Right lobe of liver (tissue), 6 donors: ENCODE results near the gene PGRMC2. TPM values are rescaled to one million over a fixed set of nuclear protein-coding genes. Genes with fewer than 3 reads are reported as not detected.
"Not testable (repeated sequence)": the region's sequence is repeated elsewhere in the genome, so short reads cannot be mapped to it uniquely, and the experiment has no call there.

ENCODE experiments used
- ATAC-seq, 4 donors: fragments of 200-7000 bp; cut with Tn5 transposase; one replicate each; pipeline ENCODE4 v1.9.1; 2020; ENCODE audit warnings: mild to moderate bottlenecking in 4 of 4, moderate library complexity in 4 of 4
- DNase-seq, 3 donors: peaks; one replicate each; pipeline ENCODE4 v3.0.0-alpha.2; 2020
- H3K27ac ChIP-seq, 3 donors: fragments of 200-600 bp; one replicate each; pipeline ENCODE4 v1.8.0; 2022
- H3K27me3 ChIP-seq, 2 donors: fragments of 200-600 bp; one replicate each; pipeline ENCODE4 v1.8.0; 2022
- H3K36me3 ChIP-seq, 4 donors: fragments of 200-600 bp; sonication (generic) in 1 of 4; one replicate each; pipeline versions ENCODE4 v1.5.1 to v1.8.0; 2017 to 2022; ENCODE audit warnings: control low read depth in 1 of 4
- H3K4me1 ChIP-seq, 4 donors: fragments of 200-600 bp; sonication (generic) in 1 of 4; one replicate each; pipeline versions ENCODE4 v1.5.1 to v1.8.0; 2017 to 2022; ENCODE audit warnings: control low read depth in 1 of 4
- H3K4me3 ChIP-seq, 3 donors: fragments of 200-600 bp; one replicate each; pipeline ENCODE4 v1.8.0; 2022
- H3K9me3 ChIP-seq, 4 donors: fragments of 200-600 bp; sonication (generic) in 1 of 4; one replicate each; pipeline versions ENCODE4 v1.5.1 to v1.8.0; 2017 to 2022; ENCODE audit warnings: control low read depth in 1 of 4
- POLR2A ChIP-seq: fragments of 450-650 bp; IDR thresholded peaks from one replicate; pipeline ENCODE4 v1.6.1; 2017; ENCODE audit warnings: antibody characterized with exemption, mild to moderate bottlenecking
- WGBS: methylation state at CpG from one replicate; pipeline ENCODE4 v1.1.6; 2018; ENCODE audit warnings: low coverage, low lambda C conversion rate; ENCODE audit not compliant: insufficient coverage; ENCODE audit errors: missing lambda C conversion rate; 5-methylcytosine and 5-hydroxymethylcytosine counted together
- intact Hi-C, 2 donors: fragments of 100-400 bp; cut with DNase I; formaldehyde crosslinking; loops; one replicate each; pipeline versions ENCODE4 v1.11.2 to v1.14.1; 2022
- total RNA-seq, 6 experiments: library from RNA; depleted of rRNA in 2 of 6; stranded (reverse); fragments of >200 nt in 2 of 6; fragmentation: NEBNext Ultra II Directional in 3 of 6; extraction: Animal tissue kit (Norgen Biotek cat#: 25700) in 3 of 6; gene quantifications; one replicate each; pipeline versions ENCODE4 v1.1.0 to v1.2.4, GENCODE V29; 2016 to 2023
- TF ChIP-seq, protein P1 (sequence below), 4 donors: fragments of 200-600 bp in 3 of 4; fragments of 450-650 bp in 1 of 4; IDR thresholded peaks; one replicate each; pipeline versions ENCODE4 v1.5.1 to v1.8.0; 2016 to 2022; ENCODE audit warnings: antibody characterized with exemption in 4 of 4, mild to moderate bottlenecking in 2 of 4
- donor health status: DM: no; HTN: yes; CAD: no.
- donor health status: DM: no; HTN: no; CAD: no.
- donor health status: DM: no; HTN: no; CAD: no.
- donor health status: DM: no; HTN: yes; CAD: no.
- donor health status: DM: no; HTN: yes; CAD: no.

Gene PGRMC2
- total RNA-seq, 6 experiments from 2014 or later = 54.3 to 129 (median 65.7) TPM

DNA sequence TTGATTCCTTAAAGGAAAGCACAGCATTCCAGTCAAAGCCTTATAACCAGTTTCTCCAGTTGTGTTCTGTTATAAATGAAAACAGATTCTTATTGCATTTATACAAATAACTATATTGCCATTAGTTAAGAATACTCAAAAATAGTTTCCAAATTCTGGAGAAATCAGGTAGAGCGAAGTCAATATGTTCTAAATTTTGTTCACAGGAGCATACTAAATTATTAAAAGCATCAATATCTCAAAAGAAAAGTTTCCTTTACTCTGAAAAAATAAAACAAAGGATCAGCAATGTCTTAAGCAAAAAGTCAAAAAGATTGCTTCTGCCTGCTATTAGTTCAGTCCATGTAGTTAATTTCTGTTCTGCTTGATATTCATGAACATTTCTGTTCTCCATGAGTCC, 39.7 kb downstream of the PGRMC2 start:
- Histone ChIP-seq H3K9me3 (peaks cover 0 to 5% (median 0%) of the 10 kb centered on the region in 4 donors), H3K27me3 (no peaks in the 10 kb centered on the region), H3K36me3 (no peaks in the 10 kb centered on the region), H3K27ac (no peak overlapping the region), H3K4me3 (no peak overlapping the region), H3K4me1 (no peaks in the 10 kb centered on the region)
- 92% methylated on average over 1 of the region's 1 CpG for WGBS
- intact Hi-C loops = no loop called here
- ATAC-seq (no peak), DNase-seq (no peak)
- TF ChIP-seq POLR2A = no peak
- TF ChIP-seq, protein P1, sequence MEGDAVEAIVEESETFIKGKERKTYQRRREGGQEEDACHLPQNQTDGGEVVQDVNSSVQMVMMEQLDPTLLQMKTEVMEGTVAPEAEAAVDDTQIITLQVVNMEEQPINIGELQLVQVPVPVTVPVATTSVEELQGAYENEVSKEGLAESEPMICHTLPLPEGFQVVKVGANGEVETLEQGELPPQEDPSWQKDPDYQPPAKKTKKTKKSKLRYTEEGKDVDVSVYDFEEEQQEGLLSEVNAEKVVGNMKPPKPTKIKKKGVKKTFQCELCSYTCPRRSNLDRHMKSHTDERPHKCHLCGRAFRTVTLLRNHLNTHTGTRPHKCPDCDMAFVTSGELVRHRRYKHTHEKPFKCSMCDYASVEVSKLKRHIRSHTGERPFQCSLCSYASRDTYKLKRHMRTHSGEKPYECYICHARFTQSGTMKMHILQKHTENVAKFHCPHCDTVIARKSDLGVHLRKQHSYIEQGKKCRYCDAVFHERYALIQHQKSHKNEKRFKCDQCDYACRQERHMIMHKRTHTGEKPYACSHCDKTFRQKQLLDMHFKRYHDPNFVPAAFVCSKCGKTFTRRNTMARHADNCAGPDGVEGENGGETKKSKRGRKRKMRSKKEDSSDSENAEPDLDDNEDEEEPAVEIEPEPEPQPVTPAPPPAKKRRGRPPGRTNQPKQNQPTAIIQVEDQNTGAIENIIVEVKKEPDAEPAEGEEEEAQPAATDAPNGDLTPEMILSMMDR (IDR thresholded peaks at IDR 0.05) = no peak

DNA sequence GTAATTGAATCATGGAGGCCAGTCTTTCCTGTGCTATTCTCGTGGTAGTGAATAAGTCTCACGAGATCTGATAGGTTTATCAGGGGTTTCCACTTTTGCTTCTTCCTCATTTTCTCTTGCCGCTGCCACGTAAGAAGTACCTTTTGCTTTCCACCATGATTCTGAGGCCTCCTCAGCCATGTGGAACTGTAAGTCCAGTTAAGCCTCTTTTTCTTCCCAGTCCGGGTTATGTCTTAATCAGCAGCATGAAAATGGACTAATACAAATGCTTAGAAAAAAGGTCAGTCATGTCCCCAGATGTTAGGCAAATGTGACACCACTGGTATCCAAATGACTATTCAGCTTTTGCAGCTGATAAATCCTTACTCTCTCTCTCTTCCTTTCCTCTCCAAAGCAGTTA, 42.2 kb downstream of the PGRMC2 start:
- H3K9me3 ChIP-seq, H3K36me3 ChIP-seq, DNase-seq, H3K4me1 ChIP-seq, H3K27ac ChIP-seq, intact Hi-C loops, H3K4me3 ChIP-seq, H3K27me3 ChIP-seq, ATAC-seq: not testable (repeated sequence)
- WGBS = 87% methylated on average over 5 of the region's 5 CpGs

DNA sequence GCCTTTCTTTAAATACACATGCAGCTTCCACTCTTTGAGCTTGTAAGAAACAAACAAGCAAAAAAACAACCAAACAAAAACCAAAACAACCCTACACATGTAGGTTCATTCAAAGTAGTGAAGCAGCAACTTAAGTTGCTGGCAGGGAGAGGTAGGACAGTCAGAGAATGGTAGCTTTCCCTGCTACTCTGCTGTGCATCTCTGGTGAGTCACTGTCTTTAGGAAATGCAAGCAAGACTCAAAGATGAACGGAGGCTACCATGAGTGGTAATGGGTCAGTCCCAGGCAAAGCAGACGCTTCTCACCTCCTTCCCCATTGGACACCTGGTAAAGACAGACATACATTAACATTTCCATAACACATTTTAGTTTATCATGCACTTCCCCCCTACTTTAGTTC, 43.2 kb downstream of the PGRMC2 start:
- TF ChIP-seq POLR2A = no peak
- TF ChIP-seq, protein P1 (IDR thresholded peaks at IDR 0.05) = no peak
- Histone ChIP-seq H3K27ac (no peak overlapping the region), H3K9me3 (no peaks in the 10 kb centered on the region), H3K36me3 (no peaks in the 10 kb centered on the region), H3K4me1 (peaks cover 0 to 5% (median 0%) of the 10 kb centered on the region in 4 donors), H3K27me3 (no peaks in the 10 kb centered on the region), H3K4me3 (no peak overlapping the region)
- WGBS = 69% methylated on average over 2 of the region's 2 CpGs
- ATAC-seq = no peak
- intact Hi-C loops = no loop called here
- no peak for DNase-seq

DNA sequence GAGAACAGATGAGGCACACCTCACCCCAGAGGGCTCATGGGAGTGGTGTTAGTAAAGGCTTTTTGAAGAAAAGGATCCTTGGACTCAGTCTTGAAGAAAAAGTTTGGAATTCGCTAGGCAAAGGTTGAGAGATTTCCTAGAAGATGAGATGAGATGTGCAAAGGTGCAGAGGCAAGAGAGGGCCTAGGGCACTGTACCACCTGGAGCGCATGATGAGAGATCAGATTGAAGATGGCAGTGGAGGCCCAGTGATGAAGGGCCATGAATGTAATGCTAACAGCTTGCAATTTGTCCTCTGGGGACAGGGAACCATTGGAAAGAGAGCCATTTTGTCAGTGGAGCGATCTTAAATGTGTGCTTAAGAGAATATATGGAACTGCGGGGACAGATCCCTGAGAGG, 45.0 kb downstream of the PGRMC2 start:
- no peak overlapping the region for H3K27ac ChIP-seq
- H3K4me3 ChIP-seq = no peak overlapping the region
- ATAC-seq = no peak
- intact Hi-C loops = no loop called here
- no peaks in the 10 kb centered on the region for H3K36me3 ChIP-seq
- no peaks in the 10 kb centered on the region for H3K27me3 ChIP-seq
- DNase-seq = no peak
- H3K4me1 ChIP-seq = peaks cover 0 to 5% (median 0%) of the 10 kb centered on the region in 4 donors
- 86% methylated on average over 4 of the region's 4 CpGs for WGBS
- H3K9me3 ChIP-seq = no peaks in the 10 kb centered on the region
- no peak for TF ChIP-seq POLR2A
- TF ChIP-seq, protein P1 (IDR thresholded peaks at IDR 0.05) = no peak

DNA sequence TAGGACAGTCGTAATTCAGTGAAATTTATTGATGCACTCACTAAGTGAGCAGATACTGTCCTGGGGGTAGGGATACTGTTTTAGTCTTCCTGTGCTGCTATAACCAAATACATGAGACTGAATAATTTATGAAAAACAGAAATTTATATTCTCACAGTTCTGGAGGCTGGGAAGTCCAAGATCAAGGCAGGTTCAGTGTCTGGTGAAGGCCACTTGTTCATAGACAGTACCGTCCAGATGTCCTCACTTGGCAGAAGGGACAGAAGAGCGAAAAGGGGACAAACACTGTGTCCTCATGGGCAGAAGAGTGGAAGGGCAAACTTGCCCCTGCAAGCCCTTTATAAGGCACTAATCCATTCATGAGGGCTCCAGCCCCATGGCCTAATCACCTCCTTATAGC, 45.6 kb downstream of the PGRMC2 start:
- Histone ChIP-seq H3K27me3 (no peaks in the 10 kb centered on the region), H3K4me1 (peaks cover 0 to 5% (median 0%) of the 10 kb centered on the region in 4 donors), H3K36me3 (no peaks in the 10 kb centered on the region), H3K4me3 (no peak overlapping the region), H3K9me3 (no peaks in the 10 kb centered on the region), H3K27ac (no peak overlapping the region)
- TF ChIP-seq, protein P1 (IDR thresholded peaks at IDR 0.05) = no peak
- TF ChIP-seq POLR2A = no peak
- 52% methylated on average over 2 of the region's 3 CpGs for WGBS
- intact Hi-C loops = no loop called here
- no peak for ATAC-seq
- no peak for DNase-seq
